Endothelial cell of umbilical vein (primary cell): ENCODE measurements around the gene SBDS. TPM values are rescaled to one million over a fixed set of nuclear protein-coding genes. Genes with fewer than 3 reads are reported as not detected.
"Not testable (repeated sequence)": the region's sequence is repeated elsewhere in the genome, so short reads cannot be mapped to it uniquely, and the experiment has no call there.

Experiments used
- BruUV-seq: library from RNA; stranded (reverse); fragments of 400-500 nt; replicated peaks from 2 replicates; lab custom pipeline; 2021; lab: Mats Ljungman, UMichigan
- CTCF ChIA-PET: fragments of 300-600, 350-600 bp; sonication (Branson Sonifier 250); formaldehyde crosslinking; loops from one replicate; lab custom pipeline; 2021; ENCODE audit warnings: antibody characterized with exemption, inconsistent platforms; lab: Charles Lee
- POLR2A ChIA-PET: fragments of 300-600, 350-600 bp; sonication (Branson Sonifier 250); formaldehyde crosslinking; loops from one replicate; lab custom pipeline; 2021; ENCODE audit warnings: antibody characterized with exemption, inconsistent platforms; lab: Charles Lee
- DNase-seq: peaks from one replicate; pipeline ENCODE4 v3.0.0-alpha.2; 2011; ENCODE audit warnings: low read depth, low spot score
- FAIRE-seq: peaks from 2 replicates; lab custom pipeline; 2011; peaks lifted over from hg19 to GRCh38; lab: Jason Lieb, UNC
- H2AFZ ChIP-seq: 2 replicates; pipeline ENCODE4 v1.6.0; 2012; ENCODE audit warnings: low read depth, low read length, control low read depth, inconsistent platforms
- H3K27ac ChIP-seq: 2 replicates; pipeline ENCODE4 v1.5.1; 2011; ENCODE audit warnings: low read depth, mild to moderate bottlenecking, control low read depth, low read length, moderate library complexity; ENCODE audit not compliant: insufficient read depth
- H3K27me3 ChIP-seq, 2 experiments: 2 replicates each; pipeline versions ENCODE4 v1.6.0 to v1.6.1; 2011; ENCODE audit warnings: low read length in 2 of 2, mixed read lengths in 1 of 2; ENCODE audit not compliant: control insufficient read depth in 2 of 2, insufficient read depth in 2 of 2
- H3K36me3 ChIP-seq, 2 experiments: 2 replicates in 1 of 2; 3 replicates in 1 of 2; pipeline ENCODE4 v1.5.1; 2011; ENCODE audit warnings: low read length in 2 of 2, mild to moderate bottlenecking in 1 of 2, moderate library complexity in 1 of 2; ENCODE audit not compliant: control insufficient read depth in 2 of 2, insufficient read depth in 2 of 2; ENCODE audit errors: extremely low read depth in 1 of 2
- H3K4me1 ChIP-seq: 3 replicates; pipeline ENCODE4 v1.5.1; 2011; ENCODE audit warnings: mild to moderate bottlenecking, low read length; ENCODE audit not compliant: control insufficient read depth, insufficient read depth; ENCODE audit errors: extremely low read depth
- H3K4me2 ChIP-seq: 2 replicates; pipeline ENCODE4 v1.6.1; 2011; ENCODE audit warnings: low read length, control low read depth, mixed read lengths; ENCODE audit not compliant: insufficient read depth
- H3K4me3 ChIP-seq, 3 experiments: fragments of 200-600 bp in 1 of 3; sonication (generic), shearing (Covaris generic) in 1 of 3; replicated peaks in 1 of 3; 2 replicates each; pipeline ENCODE4 v1.5.1; 2011 to 2016; ENCODE audit warnings: control low read depth in 3 of 3, low read length in 3 of 3, mild to moderate bottlenecking in 2 of 3, inconsistent platforms in 1 of 3, low read depth in 1 of 3, moderate library complexity in 1 of 3; ENCODE audit not compliant: insufficient read depth in 1 of 3
- H3K79me2 ChIP-seq: 2 replicates; pipeline ENCODE4 v1.6.0; 2012; ENCODE audit warnings: low read length, inconsistent platforms; ENCODE audit not compliant: control insufficient read depth, insufficient read depth
- H3K9ac ChIP-seq: replicated peaks from 2 replicates; pipeline ENCODE3; 2011; ENCODE audit warnings: low read length, control low read depth; ENCODE audit not compliant: insufficient read depth; ENCODE audit errors: extremely low read depth
- H3K9me1 ChIP-seq: replicated peaks from 3 replicates; pipeline ENCODE4 v1.6.0; 2011; ENCODE audit warnings: mild to moderate bottlenecking, low read length; ENCODE audit not compliant: control insufficient read depth, insufficient read depth; ENCODE audit errors: extremely low read depth
- H3K9me3 ChIP-seq: replicated peaks from 2 replicates; pipeline ENCODE4 v1.5.1; 2012; ENCODE audit warnings: low read length, inconsistent platforms; ENCODE audit not compliant: control insufficient read depth, insufficient read depth
- H4K20me1 ChIP-seq: replicated peaks from 2 replicates; pipeline ENCODE3; 2011; ENCODE audit warnings: mild to moderate bottlenecking, low read length; ENCODE audit not compliant: control insufficient read depth, insufficient read depth; ENCODE audit errors: extremely low read depth
- CTCF ChIP-seq, 2 donors: IDR thresholded peaks; 1 replicate in 1 of 2; 2 replicates in 1 of 2; pipeline ENCODE4 v1.5.1; 2011; ENCODE audit warnings: low read length in 2 of 2, mild to moderate bottlenecking in 2 of 2, moderate library complexity in 2 of 2, control low read depth in 1 of 2, inconsistent platforms in 1 of 2, low read depth in 1 of 2; ENCODE audit not compliant: insufficient read depth in 1 of 2; ENCODE audit errors: extremely low read depth in 1 of 2
- EZH2 ChIP-seq: IDR thresholded peaks from 2 replicates; pipeline ENCODE4 v1.6.1; 2012; ENCODE audit warnings: borderline replicate concordance, low read depth, mild to moderate bottlenecking, moderate library complexity, low read length, inconsistent platforms; ENCODE audit not compliant: severe bottlenecking
- FOS ChIP-seq: IDR thresholded peaks from 2 replicates; pipeline ENCODE4 v1.6.1; 2011; ENCODE audit warnings: mild to moderate bottlenecking, low read length, moderate library complexity, borderline replicate concordance; ENCODE audit not compliant: insufficient read depth
- GATA2 ChIP-seq: IDR thresholded peaks from 2 replicates; pipeline ENCODE4 v1.7.0; 2011; ENCODE audit warnings: low read depth, mild to moderate bottlenecking, moderate library complexity, mixed read lengths, low read length; ENCODE audit not compliant: insufficient read length, insufficient read depth
- JUN ChIP-seq: IDR thresholded peaks from 2 replicates; pipeline ENCODE4 v1.6.1; 2011; ENCODE audit warnings: borderline replicate concordance, low read depth; ENCODE audit not compliant: insufficient read length, insufficient read depth
- MYC ChIP-seq: IDR thresholded peaks from one replicate; pipeline ENCODE4 v1.6.1; 2011; ENCODE audit warnings: mild to moderate bottlenecking, low read depth, low read length
- POLR2A ChIP-seq: IDR thresholded peaks from 2 replicates; pipeline ENCODE4 v1.6.1; 2012; ENCODE audit warnings: low read depth, mild to moderate bottlenecking, control low read depth, low read length
- POLR2AphosphoS5 ChIP-seq: IDR thresholded peaks from 2 replicates; pipeline ENCODE4 v1.6.1; 2012; ENCODE audit warnings: low read depth, mild to moderate bottlenecking, control low read depth, low read length, moderate library complexity; ENCODE audit not compliant: insufficient read depth
- dilution Hi-C: fragments of 300-500 bp; cut with MboI; formaldehyde crosslinking; loops from one replicate; pipeline ENCODE4 v1.15.0; 2019; ENCODE audit warnings: low sequenced_read_pairs; ENCODE audit not compliant: extremely low pct_ligation_motif_present
- intact Hi-C: fragments of 100-400 bp; cut with micrococcal nuclease; formaldehyde crosslinking; loops from one replicate; pipeline ENCODE4 v1.10.0; 2022
- polyA plus RNA-seq, 4 experiments: library from polyadenylated mRNA; depleted of rRNA in 3 of 4; stranded (reverse) in 3 of 4; unstranded in 1 of 4; fragments of >200 nt; gene quantifications; 2 replicates each; pipeline versions ENCODE4 v1.2.1 to v1.2.3, GENCODE V29; 2011 to 2012; ENCODE audit warnings: missing spikeins in 1 of 4
- total RNA-seq: library from RNA; stranded (reverse); gene quantifications from 2 replicates; pipeline ENCODE4 v1.2.3, GENCODE V29; 2021

SBDS gene
- total and polyA plus RNA-seq, 2 donors (not counting 3 experiments of a cell fraction or from before 2014, with no cell fraction given), result 30.7 to 86.5 TPM

DNA sequence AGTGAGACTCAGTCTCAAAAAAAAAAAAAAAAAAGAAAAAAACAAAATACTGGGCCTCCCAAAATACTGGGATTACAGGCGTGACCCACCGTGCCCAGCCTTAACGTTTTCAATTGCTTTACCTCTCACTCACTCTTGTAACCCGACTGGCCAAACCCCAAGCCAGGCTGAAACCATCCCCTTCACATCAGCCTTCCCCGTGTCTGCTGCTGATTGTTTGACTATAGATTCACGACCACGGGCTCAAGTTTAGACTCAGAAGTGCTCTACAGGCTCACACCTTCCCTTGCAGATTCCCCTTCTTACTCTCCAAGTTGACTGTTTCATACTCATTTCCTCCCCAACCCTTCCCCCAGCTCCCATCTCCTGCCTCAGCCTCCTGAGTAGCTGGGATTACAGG, 23.6 kb upstream of the SBDS start:
- BruUV-seq, result no TSS peak
- peaks cover 0 to 6% of the 10 kb centered on the region in 2 experiments for H3K36me3 ChIP-seq
- H3K4me3 ChIP-seq, result no peak overlapping the region
- no peaks in the 10 kb centered on the region for H3K4me1 ChIP-seq
- no peak overlapping the region for H3K4me2 ChIP-seq
- no peaks in the 10 kb centered on the region for H3K27me3 ChIP-seq
- no peak overlapping the region for H3K9ac ChIP-seq
- DNase-seq, result no peak
- FAIRE-seq, result peak; percentile 50
- H3K27ac ChIP-seq, result no peak overlapping the region
- TF ChIP-seq JUN (no peak), MYC (no peak), POLR2A (no peak), POLR2AphosphoS5 (no peak), EZH2 (no peak), GATA2 (no peak), CTCF (IDR thresholded peaks at IDR 0.05; ENCODE audit: extremely low read depth in 1 of 2, insufficient read depth in 1 of 2, low read depth in 1 of 2, low read length in 2 of 2) (no peak), FOS (no peak)
- H3K9me1 ChIP-seq, result no peaks in the 10 kb centered on the region
- ChIA-PET POLR2A (no interaction called here), CTCF (interaction anchor here (1.5 kb wide), 1 partner anchor 21 kb away, joined by 3 read pairs; no protein-coding TSS in a partner anchor)
- no peaks in the 10 kb centered on the region for H4K20me1 ChIP-seq
- intact Hi-C loops, result no loop called here
- H2AFZ ChIP-seq, result no peak overlapping the region
- no peaks in the 10 kb centered on the region for H3K9me3 ChIP-seq
- dilution Hi-C loops, result no loop called here
- no peaks in the 10 kb centered on the region for H3K79me2 ChIP-seq

DNA sequence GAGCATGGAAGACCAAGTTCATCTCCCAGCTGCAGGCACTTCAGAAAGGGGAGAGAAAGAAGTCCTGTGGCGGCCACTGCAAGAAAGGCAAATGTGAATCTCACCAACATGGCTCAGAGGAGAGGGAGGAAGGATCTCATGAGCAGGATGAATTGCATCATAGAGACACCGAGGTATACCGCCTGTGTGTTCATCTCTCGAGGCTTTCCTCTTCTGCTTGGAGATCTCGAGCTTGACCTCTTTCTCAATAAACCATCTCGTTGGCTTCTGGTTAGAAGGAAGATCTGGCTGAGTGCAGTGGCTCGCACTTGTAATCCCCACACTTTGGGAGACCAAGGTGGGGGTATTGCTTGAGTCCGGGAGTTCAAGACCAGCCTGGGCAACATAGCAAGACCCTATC, 22.6 kb upstream of the SBDS start:
- H3K36me3 ChIP-seq, H3K9me3 ChIP-seq, H2AFZ ChIP-seq, CTCF ChIA-PET, intact Hi-C loops, BruUV-seq, H3K9me1 ChIP-seq, H3K4me3 ChIP-seq, dilution Hi-C loops, H3K9ac ChIP-seq, POLR2A ChIA-PET, H3K4me1 ChIP-seq, H3K27ac ChIP-seq, DNase-seq, FAIRE-seq, H3K79me2 ChIP-seq, H4K20me1 ChIP-seq, H3K4me2 ChIP-seq, H3K27me3 ChIP-seq: not testable (repeated sequence)

DNA sequence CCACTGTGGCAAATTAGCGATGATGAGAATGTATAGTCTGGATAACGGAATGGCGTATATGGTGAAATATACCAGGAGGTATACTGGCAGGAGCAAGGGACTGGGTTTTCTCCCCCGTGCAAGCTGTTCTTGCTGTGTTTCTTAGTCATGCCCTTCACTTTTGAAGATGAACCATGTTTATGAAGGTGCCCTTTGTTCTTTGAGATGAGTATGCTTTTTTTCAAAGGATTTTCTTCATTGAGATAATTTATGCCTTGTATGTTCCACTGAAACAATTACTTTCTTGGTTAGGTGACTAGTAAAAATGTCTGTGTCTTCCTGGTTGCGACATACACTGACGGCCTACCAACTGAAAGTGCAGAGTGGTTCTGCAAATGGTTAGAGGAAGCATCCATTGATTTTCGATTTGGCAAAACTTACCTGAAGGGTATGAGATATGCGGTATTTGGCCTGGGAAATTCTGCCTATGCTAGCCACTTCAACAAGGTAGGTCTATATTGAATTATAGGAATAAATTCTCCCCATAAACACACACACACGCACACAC, 18.8 kb upstream of the SBDS start:
- H3K9ac ChIP-seq, POLR2A ChIA-PET, DNase-seq, H4K20me1 ChIP-seq, H3K4me2 ChIP-seq, intact Hi-C loops, H3K27ac ChIP-seq, H3K79me2 ChIP-seq, H3K9me3 ChIP-seq, H2AFZ ChIP-seq, H3K4me3 ChIP-seq, H3K9me1 ChIP-seq, BruUV-seq, H3K36me3 ChIP-seq, H3K27me3 ChIP-seq, CTCF ChIA-PET, H3K4me1 ChIP-seq, FAIRE-seq, dilution Hi-C loops: not testable (repeated sequence)
